ENCODE results near the gene THEMIS. TPM values are rescaled to one million over a fixed set of nuclear protein-coding genes. Genes with fewer than 3 reads are reported as not detected.
"Not testable (repeated sequence)": the region's sequence is repeated elsewhere in the genome, so short reads cannot be mapped to it uniquely, and the experiment has no call there.

THEMIS gene
- total RNA-seq, 1 experiment from 2014 or later: not detected

DNA sequence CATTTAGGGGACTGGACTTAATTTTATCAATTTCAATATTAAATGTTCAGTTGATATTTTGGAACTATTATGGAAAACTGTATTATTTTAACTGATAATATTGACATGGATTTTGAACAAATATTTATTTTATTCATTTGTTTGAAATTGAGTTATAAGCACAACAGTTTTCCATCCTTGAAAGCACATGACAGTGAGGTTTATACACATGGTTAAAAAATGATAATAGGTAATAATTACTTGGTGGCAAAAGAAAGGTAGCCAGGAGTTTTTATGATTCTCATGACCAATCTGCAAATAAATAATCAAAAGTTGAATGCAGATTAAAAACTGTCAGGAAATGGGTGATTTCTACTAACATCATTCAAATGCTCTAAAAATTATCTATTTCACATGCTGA is 210.3 kb downstream of the THEMIS start:
- Histone ChIP-seq H3K4me3 (ENCODE audit: low read depth, low read length, poor library complexity, severe bottlenecking) (no peak overlapping the region), H3K27me3 (replicated peaks; ENCODE audit: insufficient read depth, low read depth, low read length, poor library complexity) (no peaks in the 10 kb centered on the region), H3K36me3 (ENCODE audit: insufficient read depth, low read length, poor library complexity, severe bottlenecking) (no peaks in the 10 kb centered on the region), H3K9me3 (ENCODE audit: low read depth, low read length, poor library complexity, severe bottlenecking) (no peaks in the 10 kb centered on the region), H3K27ac (ENCODE audit: low read depth, low read length, poor library complexity, severe bottlenecking) (no peak overlapping the region), H3K4me1 (ENCODE audit: insufficient read depth, low read length, poor library complexity, severe bottlenecking) (no peaks in the 10 kb centered on the region)
- TF ChIP-seq, protein P1, sequence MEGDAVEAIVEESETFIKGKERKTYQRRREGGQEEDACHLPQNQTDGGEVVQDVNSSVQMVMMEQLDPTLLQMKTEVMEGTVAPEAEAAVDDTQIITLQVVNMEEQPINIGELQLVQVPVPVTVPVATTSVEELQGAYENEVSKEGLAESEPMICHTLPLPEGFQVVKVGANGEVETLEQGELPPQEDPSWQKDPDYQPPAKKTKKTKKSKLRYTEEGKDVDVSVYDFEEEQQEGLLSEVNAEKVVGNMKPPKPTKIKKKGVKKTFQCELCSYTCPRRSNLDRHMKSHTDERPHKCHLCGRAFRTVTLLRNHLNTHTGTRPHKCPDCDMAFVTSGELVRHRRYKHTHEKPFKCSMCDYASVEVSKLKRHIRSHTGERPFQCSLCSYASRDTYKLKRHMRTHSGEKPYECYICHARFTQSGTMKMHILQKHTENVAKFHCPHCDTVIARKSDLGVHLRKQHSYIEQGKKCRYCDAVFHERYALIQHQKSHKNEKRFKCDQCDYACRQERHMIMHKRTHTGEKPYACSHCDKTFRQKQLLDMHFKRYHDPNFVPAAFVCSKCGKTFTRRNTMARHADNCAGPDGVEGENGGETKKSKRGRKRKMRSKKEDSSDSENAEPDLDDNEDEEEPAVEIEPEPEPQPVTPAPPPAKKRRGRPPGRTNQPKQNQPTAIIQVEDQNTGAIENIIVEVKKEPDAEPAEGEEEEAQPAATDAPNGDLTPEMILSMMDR (conservative IDR thresholded peaks at IDR 0.05; ENCODE audit: low read depth, low read length): no peak
- no peak for TF ChIP-seq EZH2 (IDR thresholded peaks at IDR 0.05; ENCODE audit: borderline replicate concordance, low read depth, low read length, poor library complexity, severe bottlenecking)
- POLR2A ChIA-PET (ENCODE audit: low non-redundant PET): no interaction called here
- CTCF ChIA-PET: interaction anchor here (0.6 kb wide), 1 partner anchor 424 kb away, joined by 7 read pairs; the partner anchor contains the start of gene RNF146
- BruUV-seq (replicated peaks): no TSS peak
- DNase-seq (ENCODE audit: low spot score): no peak
- intact Hi-C loops (cut with micrococcal nuclease; ENCODE audit: unreplicated experiment): no loop called here

DNA sequence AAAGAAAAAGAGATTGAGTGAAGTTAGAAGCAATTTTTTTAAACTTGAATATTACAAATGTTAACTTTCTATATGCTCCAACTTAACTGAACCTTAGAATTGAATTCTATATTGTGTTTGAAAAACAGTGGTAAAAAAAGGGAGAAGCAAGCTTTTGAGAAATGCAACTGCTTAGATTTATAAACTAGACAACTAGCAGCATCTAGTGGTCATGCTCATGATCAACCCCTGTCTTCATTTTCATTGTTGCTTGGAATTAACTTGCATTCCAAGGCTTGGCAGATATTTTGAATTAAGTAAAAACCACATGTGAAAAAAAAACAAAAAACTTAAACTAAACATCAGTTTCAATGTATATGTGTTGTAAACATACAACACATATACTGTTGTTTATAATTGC is 210.8 kb downstream of the THEMIS start:
- Histone ChIP-seq H3K27ac (ENCODE audit: low read depth, low read length, poor library complexity, severe bottlenecking) (no peak overlapping the region), H3K4me1 (ENCODE audit: insufficient read depth, low read length, poor library complexity, severe bottlenecking) (no peaks in the 10 kb centered on the region), H3K9me3 (ENCODE audit: low read depth, low read length, poor library complexity, severe bottlenecking) (no peaks in the 10 kb centered on the region), H3K4me3 (ENCODE audit: low read depth, low read length, poor library complexity, severe bottlenecking) (no peak overlapping the region), H3K27me3 (replicated peaks; ENCODE audit: insufficient read depth, low read depth, low read length, poor library complexity) (no peaks in the 10 kb centered on the region), H3K36me3 (ENCODE audit: insufficient read depth, low read length, poor library complexity, severe bottlenecking) (no peaks in the 10 kb centered on the region)
- ChIA-PET CTCF (interaction anchor here (0.5 to 0.7 kb wide), 3 partner anchors 424 to 826 kb away, joined by 3 to 7 read pairs (median 4); partner anchors contain the start of gene RNF146), POLR2A (ENCODE audit: low non-redundant PET) (no interaction called here)
- BruUV-seq (replicated peaks): no TSS peak
- intact Hi-C loops (cut with micrococcal nuclease; ENCODE audit: unreplicated experiment): no loop called here
- peak; percentile 29 for DNase-seq (ENCODE audit: low spot score)
- no peak for TF ChIP-seq EZH2 (IDR thresholded peaks at IDR 0.05; ENCODE audit: borderline replicate concordance, low read depth, low read length, poor library complexity, severe bottlenecking)
- TF ChIP-seq, protein P1 (conservative IDR thresholded peaks at IDR 0.05; ENCODE audit: low read depth, low read length): peak; percentile 66

DNA sequence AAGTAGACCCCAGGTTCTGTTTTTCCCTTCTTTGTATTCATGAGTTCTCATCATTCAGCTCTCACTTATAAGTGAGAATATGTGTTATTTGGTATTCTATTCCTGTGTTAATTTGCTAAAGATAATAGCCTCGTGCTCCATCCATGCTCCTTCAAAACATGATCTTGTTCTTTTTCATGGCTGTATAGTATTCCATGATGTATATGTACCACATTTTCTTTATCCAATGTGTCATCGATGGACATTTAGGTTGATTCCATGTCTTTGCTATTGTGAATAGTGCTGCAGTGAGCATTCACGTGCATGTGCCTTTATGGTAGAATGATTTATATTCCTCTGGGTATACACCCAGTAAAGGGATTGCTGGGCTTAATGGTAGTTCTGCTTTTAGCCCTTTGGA is 213.4 kb downstream of the THEMIS start:
- DNase-seq (ENCODE audit: low spot score); H3K4me1 ChIP-seq (ENCODE audit: insufficient read depth, low read length, poor library complexity, severe bottlenecking); CTCF ChIA-PET; H3K27ac ChIP-seq (ENCODE audit: low read depth, low read length, poor library complexity, severe bottlenecking); H3K4me3 ChIP-seq (ENCODE audit: low read depth, low read length, poor library complexity, severe bottlenecking); BruUV-seq (replicated peaks); POLR2A ChIA-PET (ENCODE audit: low non-redundant PET); H3K36me3 ChIP-seq (ENCODE audit: insufficient read depth, low read length, poor library complexity, severe bottlenecking); H3K9me3 ChIP-seq (ENCODE audit: low read depth, low read length, poor library complexity, severe bottlenecking); H3K27me3 ChIP-seq (replicated peaks; ENCODE audit: insufficient read depth, low read depth, low read length, poor library complexity): not testable (repeated sequence)
- intact Hi-C loops (cut with micrococcal nuclease; ENCODE audit: unreplicated experiment): loop anchor here (5.0 kb wide), 1 partner anchor 130 kb away; no protein-coding TSS in a partner anchor

DNA sequence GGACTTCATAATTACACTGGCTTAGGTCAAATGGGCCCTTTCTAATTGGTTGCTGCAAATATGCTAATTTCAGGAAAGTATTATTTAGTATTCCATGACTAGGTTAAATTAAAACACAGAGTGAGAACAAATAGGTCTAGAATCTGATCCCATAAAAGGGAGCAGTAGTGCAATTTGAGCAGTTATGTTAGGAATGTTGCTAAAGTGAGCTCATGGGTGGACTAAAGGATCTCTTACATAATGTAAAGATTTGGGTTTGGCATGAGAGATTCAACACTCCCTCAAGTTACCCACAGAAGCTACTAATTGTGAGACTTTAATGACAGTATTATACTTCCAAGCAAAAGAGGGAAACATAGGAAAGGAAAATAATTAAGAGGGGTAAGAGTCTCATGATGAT is 214.8 kb downstream of the THEMIS start:
- H3K27ac ChIP-seq (ENCODE audit: low read depth, low read length, poor library complexity, severe bottlenecking): no peak overlapping the region
- H3K4me1 ChIP-seq (ENCODE audit: insufficient read depth, low read length, poor library complexity, severe bottlenecking): no peaks in the 10 kb centered on the region
- no peaks in the 10 kb centered on the region for H3K9me3 ChIP-seq (ENCODE audit: low read depth, low read length, poor library complexity, severe bottlenecking)
- intact Hi-C loops (cut with micrococcal nuclease; ENCODE audit: unreplicated experiment): loop anchor here (5.0 kb wide), 1 partner anchor 129 kb away; no protein-coding TSS in a partner anchor
- H3K4me3 ChIP-seq (ENCODE audit: low read depth, low read length, poor library complexity, severe bottlenecking): no peak overlapping the region
- BruUV-seq (replicated peaks): no TSS peak
- TF ChIP-seq, protein P1 (conservative IDR thresholded peaks at IDR 0.05; ENCODE audit: low read depth, low read length): no peak
- no peak for TF ChIP-seq EZH2 (IDR thresholded peaks at IDR 0.05; ENCODE audit: borderline replicate concordance, low read depth, low read length, poor library complexity, severe bottlenecking)
- ChIA-PET CTCF (no interaction called here), POLR2A (ENCODE audit: low non-redundant PET) (no interaction called here)
- peak; percentile 2 for DNase-seq (ENCODE audit: low spot score)
- no peaks in the 10 kb centered on the region for H3K36me3 ChIP-seq (ENCODE audit: insufficient read depth, low read length, poor library complexity, severe bottlenecking)
- H3K27me3 ChIP-seq (replicated peaks; ENCODE audit: insufficient read depth, low read depth, low read length, poor library complexity): no peaks in the 10 kb centered on the region

Data from A673 (cell line).